ENCODE data around the gene BICRA. TPM values are rescaled to one million over a fixed set of nuclear protein-coding genes. Genes with fewer than 3 reads are reported as not detected.
A peak's percentile ranks its signal among the peaks of the same experiment; 100 is the strongest.

The BICRA gene
- total and polyA plus RNA-seq, 2 of the 4 experiments (the other 2 are of a cell fraction), result 1.8 to 3.5 TPM

- in situ Hi-C loops (cut with MboI; ENCODE audit: low sequenced_read_pairs), result no loop called here
- H3K79me1 ChIP-seq (ENCODE audit: low read depth in 1 of 2, low read length in 2 of 2), result peaks cover 20 to 67% of the 10 kb centered on the region in 2 experiments
- H3K4me2 ChIP-seq (ENCODE audit: low read depth, low read length), result peak overlapping the region; percentile 85
- no peaks in the 10 kb centered on the region for H3K27me3 ChIP-seq (ENCODE audit: control insufficient read depth, insufficient read depth, low read length)
- peaks cover 54% of the 10 kb centered on the region for H4K20me1 ChIP-seq (ENCODE audit: insufficient read depth, low read length)
- intact Hi-C loops (cut with micrococcal nuclease), result loop anchor here (2.0 to 5.0 kb wide), 4 partner anchors 53 to 173 kb away; no protein-coding TSS in a partner anchor
- WGBS, 2 experiments (ENCODE audit: extremely low coverage in 2 of 2, insufficient read length in 1 of 2), result 1% methylated on average over 18 of the region's 50 CpGs; no CpG with 5 or more reads in 1 of the 2 experiments
- peak overlapping the region; percentile 99 for H2AK9ac ChIP-seq (replicated peaks; ENCODE audit: low read depth, low read length, poor library complexity)
- H3K4me1 ChIP-seq (ENCODE audit: control insufficient read depth, insufficient read depth, low read length), result peaks cover 18% of the 10 kb centered on the region
- peak overlapping the region in 1 of 2 experiments; percentile 46; a peak in 1 of 4 replicates for H4K8ac ChIP-seq (ENCODE audit: low read depth in 2 of 2, low read length in 2 of 2)
- 0 out of 2 replicates have a peak overlapping the region, but pooled peaks have one; percentile 20 for H3K56ac ChIP-seq (ENCODE audit: extremely low read depth, insufficient read depth, low read length)
- H2BK15ac ChIP-seq (ENCODE audit: low read depth, low read length), result no peak overlapping the region
- H3K23ac ChIP-seq (ENCODE audit: low read depth, low read length), result peak overlapping the region; percentile 90
- TF ChIP-seq MAFK (IDR thresholded peaks at IDR 0.05; ENCODE audit: low read depth, low read length), result no peak
- no peak for TF ChIP-seq USF2 (IDR thresholded peaks at IDR 0.05; ENCODE audit: low read depth, low read length)
- no peak for TF ChIP-seq CHD1 (IDR thresholded peaks at IDR 0.05; ENCODE audit: low read depth, low read length)
- TF ChIP-seq FOS (IDR thresholded peaks at IDR 0.05; ENCODE audit: low read depth, low read length), result no peak
- TF ChIP-seq NFE2L2 (IDR thresholded peaks at IDR 0.05; ENCODE audit: low read depth, low read length), result no peak
- TF ChIP-seq ELK1 (IDR thresholded peaks at IDR 0.05; ENCODE audit: borderline replicate concordance, low read depth, low read length), result no peak
- no peak for TF ChIP-seq POLR2A (IDR thresholded peaks at IDR 0.05; ENCODE audit: low read depth, low read length)
- no peak; the same call in 1 of the 2 replicates for TF ChIP-seq RAD21 (IDR thresholded peaks at IDR 0.05; ENCODE audit: low read length)
- TF ChIP-seq MAZ (IDR thresholded peaks at IDR 0.05; ENCODE audit: borderline replicate concordance, low read depth, low read length), result no peak
- TF ChIP-seq MXI1 (IDR thresholded peaks at IDR 0.05; ENCODE audit: borderline replicate concordance, low read depth, low read length), result no peak
- no peak for TF ChIP-seq RFX5 (IDR thresholded peaks at IDR 0.05; ENCODE audit: low read depth, low read length)
- no peak for TF ChIP-seq SMC3 (IDR thresholded peaks at IDR 0.05; ENCODE audit: low read depth, low read length)
- peak overlapping the region; percentile 61 for H2BK5ac ChIP-seq (ENCODE audit: low read depth, low read length, poor library complexity, severe bottlenecking)
- H2AK5ac ChIP-seq (ENCODE audit: low read depth, low read length), result peak overlapping the region; percentile 83
- H3K27ac ChIP-seq (ENCODE audit: insufficient read depth, low read length), result peak overlapping the region; percentile 87
- H3K36me3 ChIP-seq (ENCODE audit: control insufficient read depth, insufficient read depth, low read length), result peaks cover 10% of the 10 kb centered on the region
- H4K5ac ChIP-seq (ENCODE audit: low read depth, low read length), result peak overlapping the region; percentile 81; the same call in 1 of the 2 replicates
- H3K18ac ChIP-seq (ENCODE audit: low read depth, low read length), result peak overlapping the region; percentile 69; the same call in 1 of the 2 replicates
- peak overlapping the region; percentile 94 for H3K4me3 ChIP-seq (ENCODE audit: insufficient read depth, low read depth, low read length)
- H2BK20ac ChIP-seq (ENCODE audit: low read depth, low read length), result no peak overlapping the region
- H3K9ac ChIP-seq (ENCODE audit: low read depth, low read length), result peak overlapping the region; percentile 75
- H3K4ac ChIP-seq (ENCODE audit: low read depth, low read length), result peak overlapping the region; percentile 83
- no TSS peak for BruUV-seq (replicated peaks)
- no peaks in the 10 kb centered on the region for H3K9me3 ChIP-seq (ENCODE audit: control insufficient read depth, insufficient read depth, low read length)
- H2BK120ac ChIP-seq (ENCODE audit: low read depth, low read length), result peak overlapping the region; percentile 55; the same call in 1 of the 2 replicates
- peak overlapping the region; percentile 65 for H3K14ac ChIP-seq (replicated peaks; ENCODE audit: low read depth, low read length)
- CTCF ChIA-PET, result interaction anchor here (0.5 to 0.8 kb wide), 3 partner anchors 36 to 1081 kb away, joined by 3 read pairs; no protein-coding TSS in a partner anchor
- no peak overlapping the region; the same call in 1 of the 2 replicates for H4K91ac ChIP-seq (ENCODE audit: insufficient read depth, low read depth, low read length)
- POLR2A ChIA-PET (ENCODE audit: unreplicated experiment), result interaction anchor here (0.6 to 1.1 kb wide), 3 partner anchors 10 to 913 kb away, joined by 4 read pairs; no protein-coding TSS in a partner anchor
- ATAC-seq (ENCODE audit: low read depth) (peak; percentile 4; the same call in 1 of the 2 replicates), DNase-seq (peak; percentile 26)
- dilution Hi-C loops (cut with HindIII; ENCODE audit: low sequenced_read_pairs, unreplicated experiment), result no loop called here
- H3K9me1 ChIP-seq (ENCODE audit: insufficient read depth, low read length), result peaks cover 14% of the 10 kb centered on the region
- H2AFZ ChIP-seq (replicated peaks; ENCODE audit: low read length, poor library complexity), result peak overlapping the region; percentile 90
These were observed 1.3 kb downstream of the BICRA start for GRCh38 chr19:47609906-47610894.
